HG02885 (cell line): ENCODE measurements around the gene PSMB5.

ENCODE experiments used
- ATAC-seq: cut with Tn5 transposase; IDR thresholded peaks from one replicate; pipeline ENCODE4 v1.9.1; 2021; ENCODE audit warnings: mild to moderate bottlenecking; ENCODE audit not compliant: unreplicated experiment, poor library complexity

Gene PSMB5

DNA sequence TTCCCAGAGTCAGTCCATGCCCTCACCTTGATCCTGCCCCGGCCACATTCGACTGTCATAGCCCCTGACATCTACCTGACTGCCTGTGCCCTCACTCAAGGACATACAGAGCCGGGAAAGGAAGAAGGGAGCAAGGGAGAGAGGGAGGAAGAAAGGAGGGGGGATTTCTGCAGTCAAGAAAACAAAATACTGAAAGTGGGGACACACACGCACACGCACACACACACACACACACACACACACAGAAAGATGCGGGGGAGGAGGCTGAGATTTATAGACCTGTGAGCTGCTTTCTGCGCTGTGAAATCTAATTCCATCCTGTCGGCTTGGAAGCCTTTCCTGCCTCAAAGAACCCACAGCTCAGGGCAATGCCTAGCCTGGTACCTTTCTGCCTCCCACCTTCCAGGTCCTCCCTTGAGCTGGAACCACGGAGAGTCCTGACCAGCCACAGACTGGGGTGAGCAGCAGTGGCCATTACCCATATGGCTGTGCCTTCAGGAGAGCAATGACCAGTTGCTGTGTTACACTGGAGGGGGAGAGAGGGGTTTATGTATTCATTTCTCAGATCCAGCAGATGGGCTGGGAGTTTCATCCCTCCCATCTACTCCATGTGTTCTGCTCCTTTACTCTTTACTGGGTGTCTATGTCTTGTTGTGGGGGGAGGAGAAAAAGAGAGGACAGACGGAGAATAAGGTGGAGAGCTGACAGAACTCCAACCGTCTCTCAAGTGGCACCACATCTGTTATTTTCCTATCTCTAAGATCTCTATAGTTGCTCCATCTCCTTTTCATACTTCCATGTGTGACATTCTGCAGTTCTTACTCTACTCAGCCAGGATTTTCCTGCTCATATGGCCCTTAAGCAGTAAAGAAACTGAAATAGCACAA is 37.7 kb downstream of the PSMB5 start:
- no peak for ATAC-seq

DNA sequence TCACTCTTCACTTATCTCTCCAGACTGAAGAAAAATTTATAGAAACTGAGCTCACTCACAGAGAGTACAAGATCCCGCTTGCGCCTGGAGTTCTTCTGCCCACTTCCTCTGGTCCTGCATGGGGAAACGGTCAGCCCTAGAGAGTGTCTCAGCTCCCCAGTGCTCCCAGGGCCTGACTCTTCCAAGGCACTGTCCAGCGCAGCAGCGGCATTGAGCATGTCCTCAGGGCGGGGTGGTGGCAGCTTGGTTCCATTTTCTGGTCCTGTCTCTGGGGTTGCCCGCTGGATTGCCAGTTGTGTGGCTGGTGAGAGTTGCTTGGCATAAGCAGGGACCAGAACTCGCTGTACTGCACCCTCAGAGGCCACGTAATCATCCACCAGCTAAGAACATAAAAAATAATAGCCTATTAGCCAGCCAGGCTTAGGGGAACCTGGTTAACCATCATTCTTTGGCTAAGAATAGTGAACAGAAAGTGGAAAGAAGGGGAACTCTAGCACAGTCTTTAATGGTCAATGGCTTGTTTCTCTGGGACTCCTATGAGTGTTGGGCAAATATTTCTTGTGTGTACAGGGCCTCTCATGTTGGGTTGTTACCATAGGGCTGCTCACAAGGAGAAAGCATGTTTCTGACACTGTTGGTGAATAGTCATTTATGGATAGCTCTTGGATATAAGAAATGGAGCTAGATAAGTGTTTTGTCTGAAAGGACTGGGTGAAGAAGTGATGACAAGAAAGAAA is 38.6 kb downstream of the PSMB5 start:
- no peak for ATAC-seq

DNA sequence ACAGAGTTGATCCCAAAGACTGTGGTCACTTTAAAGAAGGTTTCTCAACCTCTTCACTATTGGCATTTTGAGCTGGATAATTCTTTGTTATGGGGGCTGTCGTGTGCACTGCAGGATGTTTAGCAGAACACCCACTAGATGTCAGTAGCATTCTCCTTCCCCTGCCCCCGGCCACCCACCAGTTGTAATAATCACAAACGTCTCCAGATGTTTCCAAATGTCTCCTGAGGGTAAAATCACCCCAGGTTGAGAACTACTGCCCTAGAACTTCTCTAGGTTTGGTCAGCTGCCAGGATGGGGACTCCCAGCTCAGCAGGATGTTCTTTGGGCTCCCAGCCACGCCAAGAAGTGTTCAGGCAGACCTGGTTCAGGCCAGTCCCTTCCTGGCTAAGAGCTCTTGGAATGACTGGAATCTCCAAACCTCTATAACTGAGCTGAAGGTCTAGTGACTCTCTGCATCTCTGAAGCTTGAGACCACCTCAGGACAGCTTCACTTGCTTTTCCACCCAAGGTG is 39.9 kb downstream of the PSMB5 start:
- no peak for ATAC-seq

DNA sequence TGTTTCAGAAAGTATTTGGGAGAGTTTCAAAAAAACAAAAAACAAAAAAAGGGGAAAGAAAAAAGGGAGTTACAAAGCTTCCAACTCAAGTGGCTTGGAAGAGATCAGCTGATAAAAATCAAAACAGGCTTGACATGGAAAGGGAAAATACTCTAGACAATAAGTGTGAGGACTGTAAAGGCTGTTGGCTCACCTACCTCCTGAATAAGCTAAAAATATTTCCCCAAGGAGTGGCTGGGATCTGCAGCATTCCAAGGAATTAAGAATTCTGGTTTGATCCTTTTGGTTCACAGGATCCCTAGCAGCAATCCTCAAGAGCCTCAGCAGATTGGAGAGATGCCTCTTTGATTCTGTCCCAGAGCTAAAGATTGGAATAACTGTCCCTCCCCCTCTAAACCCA is 41.2 kb downstream of the PSMB5 start:
- ATAC-seq: no peak

DNA sequence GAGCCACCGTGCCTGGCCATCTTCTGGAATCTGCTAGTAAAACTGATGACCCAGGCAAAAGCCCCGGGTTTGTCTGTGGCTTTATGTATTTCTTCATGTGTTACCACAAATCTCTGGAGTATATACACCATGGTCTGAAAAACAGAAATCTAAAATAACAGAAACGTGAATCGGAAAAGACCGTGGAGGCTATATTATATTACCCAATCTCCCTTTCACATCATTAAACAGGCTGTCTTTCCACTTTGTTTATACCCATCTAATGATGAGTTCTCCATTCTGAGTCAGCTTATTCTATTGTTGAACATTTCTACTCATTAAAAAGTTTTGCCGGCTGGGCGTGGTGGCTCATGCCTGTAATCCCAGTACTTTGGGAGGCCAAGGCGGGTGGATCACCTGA is 42.8 kb downstream of the PSMB5 start:
- ATAC-seq: no peak

DNA sequence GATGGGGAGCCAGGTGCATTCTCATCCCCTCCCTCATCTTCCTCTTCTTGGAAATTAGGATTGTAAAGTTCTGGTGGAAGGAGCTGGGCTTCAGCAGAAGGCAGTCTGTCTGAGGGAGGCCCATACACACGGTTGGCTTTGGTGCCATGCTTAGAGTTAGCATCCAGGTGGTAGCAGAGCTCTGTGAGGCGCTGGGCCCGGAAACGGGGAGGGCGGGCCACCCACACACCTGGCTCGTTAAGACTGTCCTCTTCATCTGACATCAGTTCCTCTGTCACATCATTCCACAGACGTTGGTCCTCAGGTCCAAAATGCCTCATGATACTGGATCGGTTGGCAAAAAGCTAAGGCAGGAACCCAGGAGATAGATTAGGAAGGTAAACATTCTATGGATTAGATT is 47.4 kb downstream of the PSMB5 start:
- ATAC-seq: no peak

DNA sequence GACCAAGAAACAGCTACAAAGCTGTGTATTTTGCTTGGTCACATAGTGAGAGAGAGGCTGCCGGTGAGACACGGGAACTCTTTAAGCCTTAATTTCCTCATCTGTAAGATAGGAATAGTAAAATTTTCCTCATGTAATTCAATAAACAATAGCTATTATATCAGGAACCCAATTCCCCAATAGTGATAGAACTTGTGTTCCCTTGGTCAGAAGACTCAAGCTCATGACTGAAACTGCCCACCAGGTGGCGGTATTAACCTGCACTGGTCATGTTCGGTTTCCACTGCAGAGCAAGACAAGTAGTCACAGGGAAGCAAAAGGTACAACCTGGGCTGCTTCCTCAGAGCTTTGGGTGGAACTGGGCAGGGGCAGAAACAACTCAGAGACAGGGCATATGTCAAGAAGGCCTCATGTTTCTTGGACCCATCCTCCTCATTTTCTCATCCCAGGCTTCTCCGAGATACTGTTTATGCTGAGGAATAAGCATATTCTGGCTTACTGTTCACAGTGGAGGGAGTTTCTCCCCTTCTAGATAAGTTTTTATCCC is 48.1 kb downstream of the PSMB5 start:
- ATAC-seq: peak; percentile 50

DNA sequence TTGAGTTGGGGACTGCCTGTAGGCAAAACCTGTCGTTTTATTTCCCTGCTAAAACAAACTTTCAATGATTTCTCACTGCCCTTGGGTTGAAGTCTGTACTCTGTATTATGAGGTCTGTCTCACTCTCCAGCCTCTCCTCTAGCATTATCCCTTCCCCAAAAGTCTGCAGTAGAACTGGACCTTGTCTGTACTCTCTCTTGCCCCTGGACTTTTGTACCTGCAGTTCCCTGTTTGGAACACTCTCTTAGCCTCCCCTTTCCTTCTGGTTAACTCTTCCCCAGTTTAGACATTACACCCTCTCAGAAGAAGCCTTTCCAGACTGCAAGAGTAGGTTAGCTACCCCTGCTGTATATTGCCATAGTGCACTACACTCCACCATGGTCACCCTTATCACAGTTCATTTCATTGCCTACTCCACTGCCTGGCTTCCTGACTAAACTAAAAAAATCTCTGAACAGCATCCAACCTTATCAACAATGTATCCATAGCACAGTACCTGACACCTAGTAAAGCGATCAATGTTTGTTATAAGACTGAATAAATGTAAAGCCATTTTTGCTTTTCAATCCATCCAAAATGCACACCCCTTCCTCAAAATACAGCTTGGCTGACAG is 48.7 kb downstream of the PSMB5 start:
- no peak for ATAC-seq

DNA sequence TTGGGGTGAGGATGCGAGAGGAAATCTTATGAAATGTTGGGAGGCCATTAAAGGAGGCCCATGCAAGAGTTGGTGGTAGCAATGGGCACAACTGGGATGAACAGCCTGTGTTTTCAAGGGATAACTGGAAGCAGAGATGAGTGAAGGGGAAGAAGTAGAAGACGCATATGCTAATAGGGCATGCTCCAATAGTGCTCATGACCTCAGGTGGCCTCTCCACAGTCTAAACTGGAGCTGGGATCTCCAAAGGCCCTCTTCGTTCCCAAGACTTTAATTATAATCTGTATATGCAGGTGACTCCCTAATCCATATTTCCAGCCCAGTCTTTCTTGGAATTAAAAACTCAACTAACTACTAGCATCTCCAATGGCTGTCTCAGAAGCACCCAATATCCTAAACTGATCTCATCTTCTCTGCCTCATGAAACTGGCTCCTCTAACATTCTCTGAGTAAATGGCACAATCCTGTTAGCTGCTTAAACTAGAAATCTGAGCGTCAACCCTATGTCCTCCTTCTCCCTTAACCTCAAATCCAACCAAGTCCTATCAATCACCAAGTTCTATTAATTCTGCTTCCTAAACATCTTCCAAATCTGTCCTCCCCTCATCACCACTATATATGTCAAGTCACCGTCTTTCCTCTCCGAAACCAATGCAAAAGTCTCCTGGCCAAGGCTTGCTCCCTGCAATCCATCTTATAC is 49.6 kb downstream of the PSMB5 start:
- ATAC-seq: no peak

DNA sequence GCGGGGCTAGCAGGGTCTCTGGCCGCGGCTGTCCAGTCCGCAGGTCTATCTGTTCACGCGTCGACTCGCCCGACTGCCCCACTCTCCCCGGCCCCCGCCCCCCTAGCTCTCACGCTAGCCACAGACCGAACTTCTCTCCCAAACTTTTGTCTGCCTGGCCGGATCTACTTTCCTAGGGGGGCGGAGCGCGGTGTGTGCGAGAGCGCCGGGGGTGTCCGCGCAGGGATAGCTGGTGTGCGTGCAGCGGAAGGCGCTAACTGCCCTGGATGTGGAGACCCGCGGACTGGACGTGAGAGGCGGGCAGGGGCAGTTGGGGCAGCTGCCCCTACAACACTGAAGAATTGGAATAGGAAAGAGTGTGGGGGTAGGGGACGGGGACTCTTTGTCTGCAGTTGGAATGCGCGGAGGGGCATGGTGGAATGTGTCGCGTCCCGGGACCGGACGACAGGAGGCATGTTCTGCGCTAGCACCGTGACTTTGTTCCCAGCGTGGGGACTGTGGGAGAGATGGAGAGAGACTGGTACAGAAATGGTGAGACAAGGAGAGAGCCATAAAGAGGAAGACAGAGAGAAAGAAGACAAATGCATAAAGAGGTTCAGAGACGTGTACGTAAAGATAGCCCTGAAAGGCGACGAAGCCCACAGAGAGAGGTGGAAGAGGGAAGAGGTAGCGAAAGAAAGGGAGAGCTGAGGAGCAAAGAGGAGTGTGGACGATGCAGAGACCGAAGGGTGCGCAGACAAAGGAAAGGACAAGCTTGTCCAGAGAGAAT is 52.0 kb downstream of the PSMB5 start, which contains the start of gene AJUBA:
Gene AJUBA, minus strand, starts transcription at position 75 of the 769 bp plus-strand sequence. CDS start 285 bp downstream, outside the sequence.
- peak; percentile 52 for ATAC-seq

DNA sequence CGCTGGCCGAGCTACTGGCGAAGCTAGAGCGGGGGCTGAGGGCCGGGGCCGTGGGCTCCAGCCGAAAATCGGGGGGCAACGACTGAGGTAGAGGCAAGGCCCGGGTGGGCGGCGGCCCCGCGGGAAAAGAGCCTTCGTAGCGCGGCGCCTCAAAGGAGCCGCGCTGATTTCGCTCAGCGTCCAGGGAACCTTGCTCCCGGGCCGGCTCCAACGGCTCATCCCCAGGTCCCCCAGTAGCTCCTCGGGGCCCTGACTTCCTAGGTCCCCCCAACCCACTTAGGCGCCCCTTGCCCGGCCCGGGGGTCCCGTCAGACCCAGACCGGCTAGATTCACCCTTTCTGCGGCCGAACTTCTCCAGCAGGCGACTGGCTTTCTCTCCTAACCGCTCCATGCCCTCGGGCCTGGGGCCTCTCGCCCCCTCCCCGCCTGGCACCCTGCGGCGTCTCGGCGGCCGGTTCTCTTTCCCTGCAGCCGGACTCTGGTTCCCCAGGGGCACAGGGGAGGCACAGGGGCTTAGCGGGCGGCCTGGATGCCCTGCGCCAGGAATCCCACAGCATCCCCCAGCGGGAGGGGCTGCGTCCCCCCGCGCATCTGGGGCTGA is 52.7 kb downstream of the PSMB5 start:
- peak; percentile 4 for ATAC-seq

DNA sequence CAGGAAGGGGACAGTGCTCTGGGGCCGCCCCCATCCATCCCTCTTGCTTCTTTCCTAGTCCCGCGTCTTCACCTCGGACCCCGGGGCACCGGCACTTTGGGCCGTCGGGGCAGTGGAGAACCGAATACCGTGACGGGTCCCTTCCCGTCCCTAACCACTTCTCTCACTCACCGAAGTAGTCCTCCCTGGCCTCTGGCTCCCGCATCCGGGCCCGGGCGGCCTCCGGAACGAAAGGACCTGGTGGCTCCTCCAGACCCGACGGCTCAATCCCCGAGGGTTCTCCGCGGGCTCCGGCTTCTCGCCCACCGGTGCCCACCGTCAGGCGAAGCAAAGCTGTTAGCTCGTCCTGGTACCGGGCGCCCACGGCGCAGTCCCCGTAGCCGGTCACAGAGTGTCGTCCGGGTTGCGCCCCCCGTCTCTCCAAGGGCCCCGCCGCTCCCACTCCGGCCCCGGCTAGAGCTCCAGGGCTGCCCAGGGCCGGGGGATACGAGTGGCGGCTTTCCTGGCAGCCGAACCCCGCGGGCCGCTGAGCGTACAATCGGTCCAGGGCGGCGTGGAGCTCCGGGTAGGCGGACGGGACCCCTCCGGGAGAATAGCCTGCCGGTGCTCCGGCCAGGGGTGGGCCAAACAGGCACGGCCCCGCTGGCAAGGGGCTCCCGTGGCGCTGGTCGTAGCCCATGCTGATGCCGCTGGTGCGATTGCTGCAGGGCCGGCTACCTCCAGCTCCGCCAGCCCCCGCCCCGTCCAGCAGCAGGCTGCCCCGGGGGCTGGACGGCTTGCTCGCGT is 53.4 kb downstream of the PSMB5 start:
- no peak for ATAC-seq

DNA sequence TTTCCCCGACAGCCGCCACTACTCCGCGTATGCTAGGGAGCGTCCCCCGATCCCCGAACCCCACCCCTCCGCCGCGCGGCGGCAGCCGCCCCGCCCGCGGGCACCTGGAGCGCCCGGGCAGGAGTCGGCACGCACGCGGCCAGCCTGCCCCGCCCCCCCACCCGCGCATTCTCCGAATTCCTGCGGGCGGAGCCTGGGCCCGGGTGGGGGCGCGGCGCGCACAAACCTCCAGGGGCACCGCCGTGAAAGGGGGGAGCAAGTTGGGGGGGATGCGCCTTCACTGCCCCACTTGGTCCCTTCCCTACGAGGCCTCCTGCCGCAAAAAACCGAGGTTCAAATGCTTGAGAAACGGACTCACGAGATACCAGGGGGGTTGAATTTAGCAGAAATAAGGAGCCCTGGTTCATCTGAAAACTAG is 54.0 kb downstream of the PSMB5 start:
- no peak for ATAC-seq

DNA sequence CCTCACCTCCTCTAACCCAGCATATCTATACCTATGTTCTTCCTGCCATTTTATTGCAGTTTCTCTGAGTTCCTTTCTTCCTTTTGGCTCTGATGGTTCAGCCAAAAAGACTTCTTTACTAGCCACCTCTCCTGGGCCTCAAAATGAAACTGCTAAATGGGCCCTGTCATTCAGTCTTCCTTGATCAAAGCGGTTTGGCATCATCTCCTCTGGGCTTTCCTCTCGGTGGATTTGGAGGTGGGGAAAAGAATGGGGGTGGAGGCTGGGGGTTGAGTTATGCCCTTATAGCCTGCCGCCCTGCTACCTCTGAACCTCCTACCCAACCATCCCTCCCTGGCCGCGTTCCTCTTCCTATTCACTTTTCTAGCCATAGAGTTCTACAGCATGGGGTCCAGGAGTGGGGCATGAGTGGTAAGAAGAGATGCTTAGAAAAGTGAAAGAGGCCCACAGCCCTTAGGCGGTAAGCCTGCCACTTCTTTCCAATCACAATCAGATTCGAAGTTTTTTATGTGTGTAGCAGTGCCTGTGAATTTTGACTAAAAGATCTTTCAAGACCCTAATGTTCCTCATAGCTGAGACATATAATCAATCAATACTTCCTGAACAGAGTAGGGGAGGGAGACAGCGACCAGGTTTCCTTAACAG is 54.8 kb downstream of the PSMB5 start:
- ATAC-seq: no peak

DNA sequence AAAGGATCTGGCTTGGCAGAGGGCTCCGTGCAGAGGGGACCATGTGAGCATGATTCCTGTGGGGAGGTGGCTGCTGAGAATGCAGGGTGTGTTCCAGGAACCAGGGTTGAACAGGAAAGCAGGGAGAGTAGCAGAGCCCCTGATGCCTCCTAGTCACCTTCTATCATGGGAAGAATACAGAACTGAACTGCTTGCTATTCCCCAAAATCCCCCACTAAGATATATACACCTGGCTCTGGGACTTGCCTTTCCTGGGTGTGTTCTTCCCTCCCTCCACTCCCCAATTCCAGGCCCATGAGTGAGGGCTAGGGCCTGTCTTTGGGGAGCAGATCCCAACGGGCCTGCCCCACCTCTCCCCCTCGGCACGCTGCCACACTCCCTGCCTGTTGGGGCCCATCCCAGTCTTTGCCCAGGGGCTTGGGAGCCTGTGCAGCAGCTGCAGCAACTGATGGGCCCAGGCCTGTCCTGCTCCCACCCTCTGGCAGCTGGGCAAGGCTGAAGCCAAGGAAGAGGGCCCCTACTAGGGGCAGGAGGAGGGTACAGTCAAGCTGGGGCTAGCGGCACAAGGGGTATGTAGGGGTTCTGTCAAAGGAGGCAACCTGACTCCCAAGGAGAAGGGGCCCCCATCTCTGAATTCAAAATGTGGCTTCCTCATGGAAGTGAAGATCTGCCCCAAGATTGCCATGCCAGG is 55.6 kb downstream of the PSMB5 start:
- ATAC-seq: no peak

DNA sequence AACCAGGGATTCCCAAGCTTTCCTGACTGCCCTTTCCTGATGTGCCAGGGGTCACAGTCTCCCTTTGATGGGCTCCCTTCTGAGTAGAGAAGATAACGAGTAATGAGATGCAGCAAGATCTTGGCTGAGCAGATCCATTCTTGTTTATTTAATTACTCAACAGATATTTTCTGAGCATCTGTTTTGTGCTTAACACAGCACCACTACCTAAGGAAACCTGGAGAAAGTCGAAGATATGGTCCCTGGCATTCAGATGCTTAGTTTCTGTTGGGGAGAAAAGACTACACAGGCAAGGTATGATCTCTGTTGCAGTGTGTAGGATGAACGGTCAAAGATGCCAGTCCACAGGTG is 56.2 kb downstream of the PSMB5 start:
- ATAC-seq: no peak
